AG10803 (cell line): ENCODE data around the gene ZWILCH.

Source experiments
- DNase-seq: peaks from one replicate; pipeline ENCODE4 v3.0.0; 2010; ENCODE audit warnings: low read depth
- H3K4me3 ChIP-seq: 2 replicates; pipeline ENCODE4 v1.5.1; 2011; ENCODE audit warnings: mild to moderate bottlenecking, low read length, control low read depth
- TF ChIP-seq, protein P1 (sequence below): conservative IDR thresholded peaks from 2 replicates; pipeline ENCODE4 v1.5.1; 2011; ENCODE audit warnings: mild to moderate bottlenecking, low read length, control low read depth, inconsistent platforms

Gene ZWILCH

DNA sequence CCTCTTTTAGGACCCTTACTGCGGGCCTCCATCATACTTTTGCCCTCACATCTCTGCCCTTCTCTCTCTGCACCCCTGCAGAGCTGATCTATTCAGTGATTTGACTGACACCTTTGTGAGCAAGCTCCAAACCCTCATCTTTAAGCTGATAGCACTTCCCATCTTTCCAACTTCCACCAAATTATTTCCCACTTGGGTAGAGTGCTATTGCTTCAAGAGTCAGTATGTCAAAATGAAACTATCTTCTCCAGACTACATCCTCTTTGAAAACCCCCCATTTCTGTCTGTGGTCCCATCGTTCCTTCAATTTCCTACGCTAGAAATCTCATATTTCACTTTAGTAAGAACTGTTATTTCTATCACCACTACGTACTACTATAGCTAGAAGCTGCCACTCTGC lies 19.7 kb downstream of the ZWILCH start:
- H3K4me3 ChIP-seq, result no peak overlapping the region
- TF ChIP-seq, protein P1, sequence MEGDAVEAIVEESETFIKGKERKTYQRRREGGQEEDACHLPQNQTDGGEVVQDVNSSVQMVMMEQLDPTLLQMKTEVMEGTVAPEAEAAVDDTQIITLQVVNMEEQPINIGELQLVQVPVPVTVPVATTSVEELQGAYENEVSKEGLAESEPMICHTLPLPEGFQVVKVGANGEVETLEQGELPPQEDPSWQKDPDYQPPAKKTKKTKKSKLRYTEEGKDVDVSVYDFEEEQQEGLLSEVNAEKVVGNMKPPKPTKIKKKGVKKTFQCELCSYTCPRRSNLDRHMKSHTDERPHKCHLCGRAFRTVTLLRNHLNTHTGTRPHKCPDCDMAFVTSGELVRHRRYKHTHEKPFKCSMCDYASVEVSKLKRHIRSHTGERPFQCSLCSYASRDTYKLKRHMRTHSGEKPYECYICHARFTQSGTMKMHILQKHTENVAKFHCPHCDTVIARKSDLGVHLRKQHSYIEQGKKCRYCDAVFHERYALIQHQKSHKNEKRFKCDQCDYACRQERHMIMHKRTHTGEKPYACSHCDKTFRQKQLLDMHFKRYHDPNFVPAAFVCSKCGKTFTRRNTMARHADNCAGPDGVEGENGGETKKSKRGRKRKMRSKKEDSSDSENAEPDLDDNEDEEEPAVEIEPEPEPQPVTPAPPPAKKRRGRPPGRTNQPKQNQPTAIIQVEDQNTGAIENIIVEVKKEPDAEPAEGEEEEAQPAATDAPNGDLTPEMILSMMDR, result no peak
- no peak for DNase-seq

- H3K4me3 ChIP-seq, result no peak overlapping the region
- TF ChIP-seq, protein P1, result no peak
- DNase-seq, result no peak
Measured at GRCh38 chr15:66535056-66535455, 29.9 kb downstream of the ZWILCH start.

- no peak overlapping the region for H3K4me3 ChIP-seq
- TF ChIP-seq, protein P1, result no peak
- DNase-seq, result no peak
Measured at GRCh38 chr15:66542896-66543295, 37.8 kb downstream of the ZWILCH start.

- DNase-seq, result no peak
Measured at GRCh38 chr15:66545255-66545654, 40.1 kb downstream of the ZWILCH start.

DNA sequence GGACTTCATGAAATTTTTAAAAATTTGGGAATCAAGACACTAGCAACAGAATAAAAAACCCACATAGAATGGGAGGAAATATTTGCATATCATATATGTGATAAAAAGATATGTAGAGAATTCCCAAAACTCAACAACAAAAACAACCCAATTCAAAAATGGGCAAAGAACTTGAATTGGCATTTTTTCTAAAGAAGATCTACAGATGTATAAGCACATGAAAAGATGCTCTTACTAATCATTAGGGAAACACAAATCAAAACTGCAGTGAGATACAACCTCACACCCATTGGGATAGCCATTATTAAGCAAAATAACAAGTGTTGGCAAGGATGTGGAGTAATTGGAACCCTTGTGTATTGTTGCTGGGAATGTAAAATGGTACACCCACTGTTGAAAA lies 50.6 kb downstream of the ZWILCH start:
- H3K4me3 ChIP-seq, result no peak overlapping the region
- DNase-seq, result no peak
- TF ChIP-seq, protein P1, result no peak

More at GRCh38 chr15:66545255-66545654, 40.1 kb downstream of the ZWILCH start:
- H3K4me3 ChIP-seq, result no peak overlapping the region
- TF ChIP-seq, protein P1, result no peak

GRCh38 chr15:66558271-66558670 lies 53.1 kb downstream of the ZWILCH start:
- TF ChIP-seq, protein P1, result no peak

DNA sequence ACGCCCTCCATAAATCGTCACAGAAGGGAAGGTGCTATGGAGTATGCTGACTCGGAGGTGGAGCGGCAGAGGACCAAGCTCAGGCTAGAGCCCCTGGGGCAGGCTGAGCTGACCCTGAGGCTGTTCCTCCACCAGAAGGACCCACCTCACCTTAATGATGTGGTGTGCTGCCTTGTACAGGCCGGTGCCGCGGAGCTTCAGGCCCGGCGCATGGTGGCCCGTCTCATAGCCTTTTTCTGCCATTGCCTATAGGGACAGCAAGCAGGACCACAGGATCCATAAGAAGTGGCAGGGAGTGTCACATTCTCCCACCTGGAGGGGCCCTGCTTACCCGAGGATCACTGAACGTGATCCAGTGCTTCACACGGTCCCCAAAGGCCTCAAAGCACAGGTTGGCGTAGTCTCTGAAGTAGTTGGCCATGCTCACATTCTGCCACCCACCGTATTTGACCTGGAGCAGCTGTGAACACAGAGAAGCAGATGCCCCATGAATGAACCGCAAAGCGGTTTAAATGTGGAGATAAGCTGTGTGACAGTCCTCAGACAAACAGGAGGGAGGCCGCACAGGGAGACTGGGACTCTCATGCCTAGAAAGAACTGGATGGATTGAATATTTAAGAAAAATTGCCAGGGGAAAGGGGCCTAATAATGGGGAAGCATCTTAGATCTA lies 55.9 kb downstream of the ZWILCH start:
- DNase-seq, result no peak
- TF ChIP-seq, protein P1, result no peak
- H3K4me3 ChIP-seq, result no peak overlapping the region

More at GRCh38 chr15:66558271-66558670, 53.1 kb downstream of the ZWILCH start:
- DNase-seq, result no peak
- no peak overlapping the region for H3K4me3 ChIP-seq
